GM11168 (cell line): ENCODE results near the gene MPC1.

Experiments
- in situ Hi-C: fragments of 300-500 bp; cut with MboI; formaldehyde crosslinking; loops from one replicate; pipeline ENCODE4 v1.12.0; 2022; ENCODE audit warnings: low sequenced_read_pairs; ENCODE audit not compliant: unreplicated experiment

The MPC1 gene

DNA sequence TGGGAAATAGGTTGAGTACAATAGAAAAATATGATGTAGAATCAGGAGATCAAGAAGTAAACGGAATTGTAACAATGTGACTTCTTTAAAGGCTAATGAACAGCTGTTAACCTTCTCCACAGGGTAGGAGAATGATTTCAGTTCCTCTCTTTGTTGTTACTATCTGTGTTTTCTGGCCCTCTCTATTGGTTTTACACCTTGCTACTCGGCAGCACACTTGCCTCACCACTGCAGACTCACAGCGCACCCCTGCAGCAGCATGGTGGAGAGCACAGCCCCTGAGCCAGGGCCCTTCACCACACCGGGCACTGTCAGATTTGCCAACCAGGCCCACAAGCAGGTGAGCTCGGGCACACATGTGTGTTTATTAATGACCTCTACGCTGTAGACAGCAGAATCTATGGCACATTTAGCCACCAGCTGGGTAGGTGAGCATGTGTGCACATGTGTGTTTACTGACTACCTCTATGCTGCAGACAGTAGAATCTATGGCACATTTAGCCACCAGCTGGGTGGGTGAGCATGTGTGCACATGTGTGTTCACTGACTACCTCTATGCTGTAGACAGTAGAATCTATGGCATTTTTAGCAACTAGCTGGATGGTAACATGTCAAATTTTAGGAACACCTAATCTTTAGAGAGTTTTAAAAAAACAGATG, 57.2 kb downstream of the MPC1 start:
- in situ Hi-C loops = no loop called here

DNA sequence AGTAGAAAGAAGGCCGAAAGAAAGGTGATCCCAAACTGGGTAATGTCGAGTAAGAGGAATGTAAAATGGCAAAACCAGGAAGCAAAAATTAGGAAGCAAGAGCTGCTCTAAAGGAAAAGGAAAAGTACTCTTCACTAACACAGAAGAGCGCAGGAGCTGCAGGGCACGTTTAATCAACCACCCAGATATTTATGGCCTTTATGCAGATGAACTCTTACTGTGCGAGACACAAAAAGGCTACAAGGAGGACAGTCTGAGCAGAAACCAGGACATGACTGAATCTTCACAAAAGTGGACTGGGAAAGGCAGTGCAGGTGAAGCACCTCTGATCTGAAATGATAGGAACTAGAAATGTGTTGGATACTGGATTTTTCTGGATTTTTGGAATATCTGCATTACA, 59.3 kb downstream of the MPC1 start:
- in situ Hi-C loops = no loop called here

DNA sequence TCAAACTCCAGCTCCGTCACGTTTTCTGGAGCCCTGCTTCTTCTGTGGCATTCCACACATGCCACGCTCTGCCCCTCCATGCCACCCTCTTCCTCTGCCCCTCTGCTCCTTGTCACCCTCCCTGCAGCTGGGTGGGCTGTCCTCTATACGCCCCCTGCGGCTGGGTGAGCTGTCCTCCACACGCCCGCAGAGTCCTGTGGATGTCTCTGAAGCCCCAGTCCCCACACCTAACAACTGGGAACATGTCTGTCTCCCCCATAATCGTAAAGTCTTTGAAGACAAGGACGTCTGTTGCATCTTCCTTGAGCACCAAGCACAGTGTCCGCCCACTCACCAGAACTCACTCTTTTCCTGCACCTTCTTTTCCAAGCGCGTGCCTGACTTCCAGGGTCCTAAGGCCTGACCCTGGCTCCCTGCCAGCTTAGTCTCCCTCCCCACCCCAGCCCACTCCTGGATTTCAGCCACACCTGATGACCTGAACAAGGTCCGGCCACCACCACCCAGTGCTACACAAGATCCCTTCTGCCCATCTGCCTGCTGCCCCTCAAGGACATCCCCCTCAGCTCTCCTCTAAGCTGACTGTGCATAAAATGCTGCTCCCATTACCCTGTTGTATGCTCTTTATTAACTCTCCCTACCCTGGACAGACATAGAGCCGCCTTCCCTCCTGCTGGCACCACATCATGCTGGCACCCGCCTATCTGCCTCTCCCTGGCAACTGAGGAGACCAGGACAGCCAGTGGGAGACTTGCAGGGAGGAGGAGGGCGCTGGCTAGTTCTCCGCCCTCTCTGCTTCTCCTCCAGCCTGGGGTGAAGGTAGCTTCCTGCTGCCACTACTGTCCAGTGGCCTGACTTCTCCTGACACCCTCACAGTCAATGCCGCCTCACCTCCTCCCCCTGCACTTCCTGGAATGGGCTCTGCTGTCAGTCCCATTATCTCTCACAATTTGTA, 63.8 kb downstream of the MPC1 start:
- in situ Hi-C loops = no loop called here

- in situ Hi-C loops = no loop called here
Measured at GRCh38 chr6:166318227-166318626, 64.5 kb downstream of the MPC1 start.

- in situ Hi-C loops = no loop called here
Measured at GRCh38 chr6:166317261-166318212, 65.2 kb downstream of the MPC1 start.

GRCh38 chr6:166315436-166315835, 67.3 kb downstream of the MPC1 start:
- in situ Hi-C loops = no loop called here
